ENCODE results near the gene SENP5. TPM values are rescaled to one million over a fixed set of nuclear protein-coding genes. Genes with fewer than 3 reads are reported as not detected.

Gene SENP5
- polyA plus RNA-seq, 4 donors = 16.3 to 20.9 (median 18.5) TPM

DNA sequence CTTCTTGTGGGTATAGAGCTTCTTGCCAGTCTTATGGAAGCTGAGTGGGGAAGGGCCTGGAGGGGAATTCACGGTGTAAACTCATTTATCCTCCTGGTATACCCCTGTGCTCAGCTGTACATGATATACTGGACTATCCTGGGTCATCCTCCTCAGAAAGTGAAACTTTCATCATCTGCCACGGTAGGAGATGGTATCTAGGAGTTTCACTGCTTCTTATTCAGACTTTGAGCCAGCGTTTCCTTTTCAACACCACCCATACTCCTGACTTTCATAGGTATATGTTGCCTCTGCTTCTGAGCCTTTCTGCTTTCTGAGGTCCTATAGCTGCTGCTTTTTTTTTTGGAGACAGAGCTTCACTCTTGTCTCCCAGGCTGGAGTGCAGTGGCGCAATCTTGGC is 15.6 kb downstream of the SENP5 start:
- no peak for DNase-seq (ENCODE audit: low read depth in 4 of 4, low spot score in 3 of 4)

DNA sequence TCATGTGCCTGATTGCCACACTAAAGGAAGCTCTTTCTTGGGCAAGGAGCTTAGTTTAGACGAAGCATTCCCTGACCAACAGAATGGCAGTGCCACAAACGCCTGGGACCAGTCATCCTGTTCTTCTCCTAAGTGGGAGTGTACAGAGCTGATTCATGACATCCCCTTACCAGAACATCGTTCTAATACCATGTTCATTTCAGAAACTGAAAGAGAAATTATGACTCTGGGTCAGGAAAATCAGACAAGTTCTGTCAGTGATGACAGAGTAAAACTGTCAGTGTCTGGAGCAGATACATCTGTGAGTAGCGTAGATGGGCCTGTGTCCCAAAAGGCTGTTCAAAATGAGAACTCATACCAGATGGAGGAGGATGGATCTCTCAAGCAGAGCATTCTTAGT is 18.4 kb downstream of the SENP5 start:
- DNase-seq (ENCODE audit: low read depth in 4 of 4, low spot score in 3 of 4) = no peak

DNA sequence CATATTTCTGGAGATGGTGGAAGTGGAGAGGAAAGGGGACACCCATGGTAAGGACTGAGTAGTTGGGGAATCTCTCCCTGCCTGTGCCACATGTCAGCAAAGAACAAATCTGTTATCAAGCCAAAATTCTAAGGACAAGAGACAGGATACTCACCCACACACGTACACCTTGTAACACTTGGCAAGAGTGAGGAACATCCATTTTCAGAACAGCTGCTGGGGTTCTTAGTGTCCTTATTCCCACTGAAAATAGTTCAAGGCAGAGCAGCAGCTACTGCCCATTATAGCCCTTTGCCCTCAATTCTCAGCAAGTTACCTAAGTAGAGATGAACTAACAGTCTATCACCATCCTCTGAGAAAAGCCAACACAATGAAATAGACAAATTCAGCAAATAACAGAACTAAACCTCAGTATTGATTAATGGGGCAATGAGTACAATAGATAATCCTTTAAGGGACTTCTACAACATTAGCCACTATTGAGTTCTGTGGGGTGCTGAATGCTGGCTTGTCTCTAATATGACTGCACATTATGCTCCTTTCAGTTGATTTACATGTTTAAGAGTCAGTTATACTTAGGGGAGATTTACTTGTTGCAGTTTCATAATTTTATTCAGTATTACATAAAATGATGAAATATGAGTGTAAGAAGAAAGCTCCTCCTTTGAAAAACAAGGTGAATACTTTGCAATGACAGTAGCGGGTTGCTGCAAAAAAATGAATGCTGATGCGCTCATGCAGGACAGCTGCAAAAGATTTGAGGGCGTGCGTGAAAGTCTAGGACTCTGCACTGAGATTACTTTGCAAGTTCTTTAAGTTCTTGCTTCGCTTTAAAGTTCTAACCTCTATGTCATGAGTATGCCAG is 22.4 kb downstream of the SENP5 start:
- DNase-seq (ENCODE audit: low read depth in 4 of 4, low spot score in 3 of 4) = no peak

DNA sequence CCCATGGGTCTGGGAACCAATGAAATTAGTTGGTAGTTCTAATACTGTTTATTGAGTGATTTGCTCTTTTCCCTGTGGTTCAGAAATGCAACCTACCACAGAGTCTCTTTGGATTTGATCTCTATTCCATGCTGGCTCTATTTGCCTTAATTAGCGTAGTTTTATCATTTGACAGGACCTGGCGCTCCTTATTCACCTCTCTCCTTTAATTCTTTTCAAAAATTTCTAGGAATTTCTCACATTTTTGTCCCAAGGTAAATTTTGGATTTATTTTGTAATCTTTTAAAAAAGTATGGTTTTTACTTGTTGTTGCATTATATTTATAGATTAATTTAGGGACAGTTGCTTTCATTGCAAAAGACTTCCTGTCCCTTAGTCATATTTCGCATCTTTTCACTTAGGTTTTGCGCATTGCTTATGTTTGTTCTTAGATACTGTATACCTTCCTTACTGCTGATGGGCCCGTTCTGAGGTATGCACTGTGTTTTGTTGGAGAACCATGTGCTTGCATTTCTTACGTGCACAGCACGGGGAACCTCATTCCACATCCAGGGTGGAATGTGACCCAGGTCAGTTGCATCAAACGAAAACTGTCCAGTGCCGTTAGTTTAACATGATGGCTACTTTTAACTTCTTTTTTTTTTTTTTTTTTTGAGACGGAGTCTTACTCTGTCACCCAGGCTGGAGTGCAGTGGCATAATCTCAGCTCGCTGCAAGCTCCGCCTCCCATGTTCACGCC is 27.0 kb downstream of the SENP5 start:
- no peak for DNase-seq (ENCODE audit: low read depth in 4 of 4, low spot score in 3 of 4)

DNA sequence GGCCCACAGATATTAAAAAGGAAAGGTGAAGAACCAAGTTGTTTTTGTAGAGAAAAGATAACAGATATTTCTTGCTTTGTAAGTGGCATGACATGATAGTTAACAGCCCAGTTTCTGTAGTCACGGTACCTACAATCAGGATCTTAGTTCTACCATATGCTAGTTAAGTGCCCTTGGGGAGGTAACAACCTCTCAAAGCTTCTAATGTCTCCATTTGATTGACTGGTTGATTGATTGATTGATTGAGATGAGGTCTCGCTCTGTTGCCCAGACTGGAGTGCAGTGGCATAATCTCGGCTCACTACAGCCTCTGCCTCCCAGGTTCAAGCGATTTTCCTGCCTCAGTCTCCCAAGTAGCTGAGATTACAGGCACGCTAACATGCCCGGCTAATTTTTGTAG is 28.5 kb downstream of the SENP5 start:
- DNase-seq (ENCODE audit: low read depth in 4 of 4, low spot score in 3 of 4) = no peak

DNA sequence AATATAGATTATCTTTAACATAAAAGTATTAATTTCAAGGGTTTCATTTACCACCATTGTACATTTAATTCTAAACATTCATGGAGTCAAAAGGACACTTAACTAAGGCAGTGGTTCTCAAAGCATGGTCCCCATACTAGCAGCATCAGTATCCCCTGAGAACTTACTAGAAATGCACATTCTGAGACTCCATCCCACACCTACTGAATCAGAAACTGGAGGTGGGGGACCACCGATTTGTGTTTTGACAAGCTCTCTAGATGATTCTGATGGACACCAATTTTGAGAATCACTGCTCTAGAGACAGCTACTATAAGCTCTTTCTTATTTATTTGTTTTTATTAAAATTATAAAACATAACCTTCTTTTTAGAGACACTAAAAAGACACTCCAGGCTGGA is 34.0 kb downstream of the SENP5 start:
- DNase-seq (ENCODE audit: low read depth in 4 of 4, low spot score in 3 of 4) = no peak

DNA sequence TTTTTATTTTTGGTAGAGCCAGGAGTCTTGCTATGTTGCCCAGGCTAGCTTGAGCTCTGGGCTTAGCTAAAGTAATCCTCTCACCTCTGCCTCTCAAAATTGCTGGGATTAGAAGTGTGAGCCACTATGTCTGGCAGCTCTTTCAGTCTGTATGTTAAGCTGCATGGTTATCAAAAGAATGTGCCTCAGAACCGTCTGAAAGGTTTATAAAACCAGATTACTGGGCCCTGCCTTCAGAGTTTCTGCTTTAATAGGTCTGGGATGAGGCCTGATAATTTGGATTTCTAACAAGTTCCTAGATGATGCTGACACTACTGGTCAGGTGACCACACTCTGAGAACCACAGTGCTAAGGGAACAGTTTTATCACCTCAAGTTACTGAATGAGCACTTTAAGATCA is 34.6 kb downstream of the SENP5 start:
- no peak for DNase-seq (ENCODE audit: low read depth in 4 of 4, low spot score in 3 of 4)

DNA sequence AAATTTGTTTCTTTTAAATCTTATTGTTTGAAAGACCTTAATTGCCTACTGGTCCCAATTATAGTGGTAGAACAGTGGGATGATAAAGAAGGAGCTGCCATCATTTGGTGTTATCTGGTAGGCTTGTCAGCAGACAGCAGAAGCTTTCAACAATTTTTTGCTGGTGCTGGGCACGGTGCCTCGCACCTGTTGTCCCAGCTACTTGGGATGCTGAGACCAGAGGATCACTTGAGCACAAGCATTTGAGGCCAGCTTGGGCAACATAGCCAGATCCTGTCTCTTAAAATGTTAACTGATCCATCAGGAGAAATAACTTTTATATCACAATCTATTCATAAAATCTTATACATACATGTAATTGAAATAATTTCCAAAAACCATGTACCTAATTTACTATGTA is 36.0 kb downstream of the SENP5 start:
- no peak for DNase-seq (ENCODE audit: low read depth in 4 of 4, low spot score in 3 of 4)

DNA sequence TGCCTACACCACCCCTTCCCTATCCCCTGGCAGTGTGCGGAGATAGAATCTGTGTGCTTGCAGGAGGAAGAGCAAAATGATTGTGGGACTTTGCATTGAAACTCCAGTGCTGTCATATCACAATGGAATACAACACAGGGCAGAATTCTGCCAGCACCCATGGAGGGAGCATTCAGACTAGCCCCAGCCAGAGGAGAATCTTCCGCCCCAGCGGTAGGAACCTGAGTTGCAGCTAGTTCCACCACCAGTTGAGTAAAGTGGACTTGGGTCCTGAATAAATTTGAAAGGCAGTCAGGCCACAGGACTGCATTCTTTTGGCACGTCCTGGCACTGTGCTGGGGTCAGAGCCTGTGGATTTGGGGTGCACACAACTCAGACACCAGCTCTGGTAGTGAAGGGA is 47.1 kb downstream of the SENP5 start:
- DNase-seq (ENCODE audit: low read depth in 4 of 4, low spot score in 3 of 4) = no peak

DNA sequence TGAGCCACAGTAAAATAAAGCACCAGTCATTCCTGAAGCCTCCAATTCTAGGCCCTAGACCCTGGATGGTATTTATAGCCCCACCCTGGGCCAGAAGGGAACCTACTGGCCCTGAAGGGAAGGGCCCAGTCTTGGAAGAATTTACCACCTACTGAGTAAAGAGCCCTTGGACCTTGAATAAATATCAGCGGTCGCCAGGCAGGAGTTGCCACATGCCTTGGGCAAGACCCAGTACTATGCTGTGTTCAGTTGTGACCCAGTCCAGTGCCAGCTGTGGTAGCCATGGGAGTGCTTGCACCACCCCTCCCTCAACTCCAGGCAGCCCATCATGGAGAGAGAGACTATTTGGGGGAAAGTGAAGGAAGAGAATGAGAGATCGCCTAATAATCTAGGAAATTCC is 47.7 kb downstream of the SENP5 start:
- no peak for DNase-seq (ENCODE audit: low read depth in 4 of 4, low spot score in 3 of 4)

DNA sequence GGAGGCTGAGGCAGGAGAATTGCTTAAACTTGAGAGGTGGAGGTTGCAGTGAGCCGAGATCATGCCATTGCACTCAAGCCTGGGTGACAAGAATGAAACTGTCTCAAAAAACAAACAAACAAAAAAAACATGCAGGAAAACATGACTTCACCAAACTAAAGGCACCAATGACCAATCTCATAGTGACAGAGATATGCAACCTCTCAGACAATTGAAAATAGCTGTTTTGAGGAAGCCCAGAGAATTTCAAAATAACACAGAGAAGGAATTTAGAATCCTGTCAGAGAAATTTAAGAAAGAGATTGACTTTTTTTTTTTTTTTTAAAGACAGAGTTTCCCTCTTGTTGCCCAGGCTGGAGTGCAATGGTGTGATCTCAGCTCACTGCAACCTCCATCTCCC is 48.5 kb downstream of the SENP5 start:
- no peak for DNase-seq (ENCODE audit: low read depth in 4 of 4, low spot score in 3 of 4)

DNA sequence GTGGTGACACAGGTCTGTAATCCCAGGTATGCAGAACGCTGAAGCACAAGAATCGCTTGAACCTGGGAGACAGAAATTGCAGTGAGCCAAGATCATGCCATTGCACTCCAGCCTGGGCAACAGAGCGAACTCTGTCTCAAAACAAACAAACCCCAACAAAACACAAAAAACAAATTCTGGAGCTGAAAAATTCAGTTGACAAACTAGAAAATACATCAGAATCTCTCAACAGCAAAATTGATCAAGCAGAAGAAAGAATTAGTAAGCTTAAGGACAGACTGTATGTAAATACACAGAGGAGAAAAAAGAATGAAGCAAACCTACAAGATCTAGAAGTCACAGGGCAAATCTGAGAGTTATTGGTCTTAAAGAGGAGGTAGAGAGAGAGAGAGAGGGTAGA is 49.3 kb downstream of the SENP5 start:
- DNase-seq (ENCODE audit: low read depth in 4 of 4, low spot score in 3 of 4) = no peak

DNA sequence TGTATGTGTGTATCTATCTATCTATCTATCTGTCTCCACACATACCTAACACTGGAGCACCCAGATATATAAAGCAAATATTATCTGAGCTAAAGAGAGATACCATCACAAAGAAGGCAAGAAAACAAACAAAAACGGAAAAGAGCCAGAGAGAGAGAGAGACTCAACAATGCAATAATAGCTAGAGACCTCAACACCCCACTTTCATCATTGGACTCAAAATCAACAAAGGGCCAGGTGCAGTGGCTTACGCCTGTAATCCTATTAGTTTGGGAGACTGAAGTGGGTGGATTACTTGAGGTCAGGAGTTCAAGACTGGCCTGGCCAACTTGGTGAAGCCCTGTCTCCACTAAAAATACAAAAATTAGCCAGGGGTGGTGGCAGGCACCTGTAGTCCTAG is 51.2 kb downstream of the SENP5 start:
- no peak for DNase-seq (ENCODE audit: low read depth in 4 of 4, low spot score in 3 of 4)

DNA sequence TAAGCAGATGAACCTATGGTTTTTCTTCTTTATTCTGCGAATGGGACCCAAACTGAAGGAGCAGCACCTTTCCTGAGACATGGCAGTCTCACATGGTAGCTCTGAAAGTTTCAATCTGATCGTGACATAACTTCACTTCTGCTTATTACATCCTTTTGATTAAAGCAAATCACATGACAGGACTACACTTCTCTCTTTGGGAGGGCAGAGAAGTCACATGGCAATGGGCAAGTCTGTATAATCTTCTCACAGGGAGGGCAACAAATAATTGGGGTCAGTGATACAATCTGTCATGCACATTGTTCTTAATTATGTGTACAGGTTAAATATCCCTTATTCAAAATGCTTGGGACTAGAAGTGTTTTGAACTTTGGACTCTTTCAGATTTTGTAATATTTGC is 53.0 kb downstream of the SENP5 start:
- no peak for DNase-seq (ENCODE audit: low read depth in 4 of 4, low spot score in 3 of 4)

DNA sequence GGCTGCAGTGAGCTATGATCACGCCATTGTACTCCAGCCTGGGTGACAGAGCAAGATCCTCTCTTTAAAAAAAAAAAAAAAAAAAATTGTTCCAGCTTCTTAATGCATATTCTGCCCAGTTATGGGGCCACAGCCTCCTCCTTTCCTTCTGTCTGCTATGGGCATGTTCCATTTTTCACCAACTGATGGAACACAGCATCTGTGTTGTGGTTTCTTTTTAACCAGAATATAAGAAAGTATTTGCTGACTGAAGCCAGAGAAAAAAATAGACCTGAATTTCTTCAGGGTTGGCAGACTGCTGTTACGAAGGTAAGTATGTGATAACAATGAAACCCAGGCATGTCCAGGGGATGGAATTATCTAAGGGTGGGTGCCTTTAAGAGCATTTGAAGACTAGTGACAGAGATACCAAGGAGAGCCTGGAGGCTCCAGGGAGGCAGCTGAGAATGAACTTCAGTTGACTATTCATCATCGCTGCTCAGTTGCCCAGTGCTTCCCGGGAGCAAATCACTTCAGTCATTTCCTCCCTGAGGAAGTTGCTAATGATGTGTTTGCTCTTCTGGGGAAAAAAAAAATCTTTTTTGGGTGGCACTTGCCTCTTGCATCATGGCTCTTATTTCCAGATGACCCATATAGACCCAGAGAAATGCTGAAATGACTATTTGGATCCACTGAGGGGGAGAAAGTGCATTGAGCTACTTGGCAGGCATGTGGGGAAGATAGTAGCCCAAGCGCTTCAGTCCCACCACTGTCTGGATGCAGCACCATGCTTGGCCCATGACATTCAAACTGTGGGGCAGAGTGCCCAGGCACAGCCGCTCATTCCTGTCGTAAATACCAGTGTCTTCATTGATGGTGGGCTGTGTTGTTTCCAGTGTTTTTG is 60.1 kb downstream of the SENP5 start:
- DNase-seq (ENCODE audit: low read depth in 4 of 4, low spot score in 3 of 4) = no peak

DNA sequence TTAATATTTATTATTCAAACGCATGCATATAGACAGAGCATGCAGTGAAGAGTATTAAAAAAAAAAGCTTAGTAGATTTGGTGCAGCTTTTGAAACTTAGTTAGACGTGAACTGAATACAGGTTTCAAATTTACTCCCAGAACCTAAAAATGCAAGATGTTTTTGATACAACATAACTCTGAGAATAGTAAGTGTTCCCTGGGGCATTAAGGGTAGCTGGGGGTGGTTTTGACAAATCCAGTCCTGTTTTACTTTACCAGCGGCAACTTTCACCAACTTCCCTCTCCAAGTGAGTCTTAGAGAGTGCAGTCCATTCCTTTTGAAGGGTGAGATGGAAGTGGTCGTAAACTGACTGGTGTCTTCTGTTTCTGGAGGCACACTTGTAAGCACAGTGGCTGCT is 63.4 kb downstream of the SENP5 start:
- no peak for DNase-seq (ENCODE audit: low read depth in 4 of 4, low spot score in 3 of 4)

DNA sequence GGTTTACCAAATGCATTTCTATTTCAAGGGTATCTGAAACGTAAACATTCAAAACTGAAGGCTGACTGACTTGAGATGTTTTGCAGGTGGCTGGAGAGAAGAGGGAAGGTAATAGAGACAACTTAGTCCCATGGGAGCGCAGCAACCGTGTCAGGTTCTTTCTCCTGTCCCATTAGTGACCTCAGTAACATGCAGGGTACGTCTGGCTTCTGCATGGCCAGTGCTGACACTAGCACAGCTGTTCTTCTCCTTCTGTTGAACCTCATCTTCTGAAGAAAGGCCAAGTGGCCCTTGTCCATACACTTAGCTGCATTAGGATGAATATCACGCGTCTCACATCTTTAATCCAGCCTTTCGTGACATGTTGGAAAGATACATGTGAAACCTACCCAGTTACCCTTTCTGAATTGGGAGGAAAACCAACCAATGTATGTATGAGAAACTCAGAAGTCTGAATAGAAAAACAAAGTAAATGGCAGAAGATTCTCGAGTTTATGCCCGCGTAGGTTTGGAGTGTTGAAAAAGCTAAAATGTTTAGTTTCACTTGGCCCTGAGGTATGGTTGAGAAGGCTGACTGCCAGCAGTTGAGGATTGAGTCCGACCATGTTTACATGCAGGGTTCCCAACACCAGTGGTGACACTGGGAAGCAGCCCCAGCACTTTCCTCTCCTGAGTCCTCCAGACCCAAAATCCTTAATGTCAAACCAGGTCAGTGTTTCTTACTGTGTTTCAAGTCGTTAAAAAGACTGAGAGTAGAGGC is 64.3 kb downstream of the SENP5 start:
- no peak for DNase-seq (ENCODE audit: low read depth in 4 of 4, low spot score in 3 of 4)

DNA sequence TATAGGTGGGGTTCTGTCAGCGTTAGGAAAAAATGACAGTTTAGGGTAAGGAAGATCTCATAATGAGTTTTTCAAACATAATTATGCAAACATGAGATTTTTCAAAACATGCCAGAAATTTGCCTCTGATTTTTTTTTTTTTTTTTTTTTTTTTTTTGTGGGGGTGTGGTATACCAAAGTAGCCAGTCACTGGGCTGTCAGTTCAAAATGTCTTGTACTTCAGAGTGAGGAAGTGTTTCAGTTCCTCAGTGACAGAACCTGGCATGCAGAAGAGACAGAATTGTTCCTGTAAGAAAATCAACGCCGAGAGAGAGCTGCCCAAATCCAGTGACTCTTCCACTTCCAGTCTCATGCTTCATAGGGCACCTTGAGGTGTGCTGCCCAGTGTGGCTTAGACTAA is 64.9 kb downstream of the SENP5 start:
- DNase-seq (ENCODE audit: low read depth in 4 of 4, low spot score in 3 of 4) = no peak

DNA sequence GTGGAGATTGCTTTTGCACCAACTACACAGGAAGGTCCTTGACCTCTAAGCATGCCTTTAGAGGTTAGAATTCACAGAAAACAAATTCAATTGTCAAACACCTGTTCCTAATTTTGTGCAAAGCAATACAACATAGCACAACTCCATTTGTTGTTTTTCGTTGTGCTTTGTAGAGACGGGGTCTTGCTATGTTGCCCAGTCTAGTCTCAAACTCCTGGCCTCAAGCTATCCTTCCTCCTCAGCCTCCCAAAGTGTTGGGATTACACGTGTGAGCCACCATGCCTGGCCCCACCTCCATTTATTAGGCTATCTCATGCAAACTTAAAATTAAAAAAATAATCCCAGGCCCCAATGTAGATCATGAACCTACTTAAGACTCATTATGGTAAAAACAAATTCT is 68.6 kb downstream of the SENP5 start:
- DNase-seq (ENCODE audit: low read depth in 4 of 4, low spot score in 3 of 4) = no peak

DNA sequence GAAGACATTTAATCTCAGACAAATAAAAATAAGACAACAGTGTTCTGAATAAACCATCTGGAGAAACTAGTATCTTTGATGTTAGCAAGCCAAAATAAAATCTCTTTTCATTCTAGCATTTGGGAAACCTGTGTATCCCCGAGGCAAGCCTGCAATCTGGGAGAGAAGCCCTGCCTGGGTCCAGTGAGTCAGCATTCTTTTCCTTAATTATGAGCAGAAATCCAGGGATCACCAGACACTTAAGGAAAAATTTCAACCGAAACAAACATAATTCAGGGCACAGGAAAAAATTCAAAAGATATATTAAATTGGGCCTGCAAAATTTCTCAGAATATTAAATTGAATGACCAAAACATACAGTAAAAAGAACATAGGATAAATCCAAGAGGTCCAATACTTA is 70.4 kb downstream of the SENP5 start:
- DNase-seq (ENCODE audit: low read depth in 4 of 4, low spot score in 3 of 4) = no peak

DNA sequence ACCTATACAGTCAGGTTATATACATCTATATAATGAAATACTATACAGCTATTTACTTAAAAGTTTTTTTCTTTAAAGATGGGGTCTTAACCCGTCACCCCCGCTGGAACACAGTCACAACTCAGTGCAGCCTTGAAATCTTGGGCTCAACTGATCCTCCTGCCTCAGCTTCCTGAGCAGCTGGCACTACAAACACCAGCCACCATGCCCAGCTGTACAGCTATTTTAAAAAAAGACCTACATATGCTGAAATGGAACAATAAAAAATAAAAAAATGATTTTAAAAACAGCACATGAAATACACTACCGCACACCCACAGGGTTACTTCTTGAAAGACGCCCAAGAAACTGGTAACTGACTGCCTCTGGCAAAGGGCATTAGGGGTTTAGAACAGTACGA is 70.9 kb downstream of the SENP5 start:
- DNase-seq (ENCODE audit: low read depth in 4 of 4, low spot score in 3 of 4) = no peak
